GM23338 (cell line): ENCODE data around the gene LMAN2L. TPM values are rescaled to one million over a fixed set of nuclear protein-coding genes. Genes with fewer than 3 reads are reported as not detected.

Experiments used
- ATAC-seq: fragments of 200-7000 bp; cut with Tn5 transposase; 3 replicates; pipeline ENCODE4 v1.9.1; 2020
- DNase-seq: peaks from one replicate; pipeline ENCODE4 v3.0.0-alpha.2; 2015; ENCODE audit warnings: low spot score
- H2AFZ ChIP-seq: fragments of 200-600 bp; sonication (generic); 2 replicates; pipeline ENCODE4 v1.8.0; 2016; ENCODE audit warnings: antibody characterized with exemption, mild to moderate bottlenecking, moderate library complexity
- H3F3A ChIP-seq: fragments of 200-600 bp; sonication (generic); replicated peaks from 2 replicates; pipeline ENCODE4 v1.8.0; 2017; ENCODE audit warnings: antibody characterized with exemption, mixed run types, low read depth
- H3K27ac ChIP-seq: fragments of 200-600 bp; sonication (generic); 2 replicates; pipeline ENCODE4 v1.6.1; 2016; ENCODE audit warnings: low read depth
- H3K27me3 ChIP-seq: fragments of 200-600 bp; sonication (generic); 2 replicates; pipeline ENCODE4 v1.8.0; 2016; ENCODE audit warnings: mild to moderate bottlenecking, mixed run types, moderate library complexity; ENCODE audit not compliant: insufficient read depth
- H3K36me3 ChIP-seq: fragments of 200-600 bp; sonication (generic); 2 replicates; pipeline ENCODE4 v1.8.0; 2016; ENCODE audit warnings: mild to moderate bottlenecking; ENCODE audit not compliant: insufficient read depth
- H3K4me1 ChIP-seq: fragments of 200-600 bp; sonication (generic); 2 replicates; pipeline ENCODE4 v1.8.0; 2016; ENCODE audit warnings: mild to moderate bottlenecking, moderate library complexity; ENCODE audit not compliant: insufficient read depth
- H3K4me2 ChIP-seq: fragments of 200-600 bp; sonication (generic); 2 replicates; pipeline ENCODE4 v1.7.1; 2017; ENCODE audit warnings: mixed run types
- H3K4me3 ChIP-seq: fragments of 200-600 bp; sonication (generic); 2 replicates; pipeline ENCODE4 v1.6.1; 2016; ENCODE audit warnings: mixed run types
- H3K79me2 ChIP-seq: fragments of 200-600 bp; sonication (generic); replicated peaks from 2 replicates; pipeline ENCODE4 v1.8.0; 2017; ENCODE audit warnings: mild to moderate bottlenecking; ENCODE audit not compliant: insufficient read depth
- H3K9me2 ChIP-seq: fragments of 200-600 bp; sonication (generic); 2 replicates; pipeline ENCODE4 v1.8.0; 2017; ENCODE audit not compliant: insufficient read depth
- H4K20me1 ChIP-seq: fragments of 200-600 bp; sonication (generic); replicated peaks from 2 replicates; pipeline ENCODE4 v1.8.0; 2017; ENCODE audit warnings: mild to moderate bottlenecking; ENCODE audit not compliant: insufficient read depth
- H3K27ac Mint-ChIP-seq: 2 replicates; pipeline ENCODE4 v1.8.0; 2020; ENCODE audit warnings: inconsistent platforms, mild to moderate bottlenecking, moderate library complexity, mixed read lengths
- H3K27me3 Mint-ChIP-seq: 3 replicates; pipeline ENCODE4 v1.8.0; 2022; ENCODE audit warnings: low read depth, mild to moderate bottlenecking, moderate library complexity, mixed read lengths, inconsistent platforms; ENCODE audit not compliant: insufficient read depth, poor library complexity
- H3K36me3 Mint-ChIP-seq: 3 replicates; pipeline ENCODE4 v1.8.0; 2021; ENCODE audit warnings: low read depth, mild to moderate bottlenecking, inconsistent platforms, moderate library complexity, mixed read lengths
- H3K4me1 Mint-ChIP-seq: 3 replicates; pipeline ENCODE4 v1.8.0; 2020; ENCODE audit warnings: mild to moderate bottlenecking, inconsistent platforms, mixed read lengths
- H3K4me3 Mint-ChIP-seq: 3 replicates; pipeline ENCODE4 v1.8.0; 2021; ENCODE audit warnings: moderate library complexity, mild to moderate bottlenecking, inconsistent platforms, mixed read lengths
- H3K9me3 Mint-ChIP-seq: 3 replicates; pipeline ENCODE4 v1.8.0; 2020; ENCODE audit warnings: moderate library complexity, mild to moderate bottlenecking, inconsistent platforms, mixed read lengths
- CTCF ChIP-seq, 2 experiments: fragments of 200-600 bp in 1 of 2; sonication (generic) in 1 of 2; conservative IDR thresholded peaks; 2 replicates each; pipeline versions ENCODE4 v1.5.1 to v1.6.1; 2016 to 2017; ENCODE audit warnings: antibody characterized with exemption in 2 of 2, low read depth in 2 of 2, mild to moderate bottlenecking in 2 of 2, moderate library complexity in 1 of 2
- ETS1 ChIP-seq: IDR thresholded peaks from 2 replicates; pipeline ENCODE4 v1.6.1; 2016; ENCODE audit warnings: antibody characterized with exemption
- EZH2 ChIP-seq: fragments of 200-600 bp; sonication (generic); IDR thresholded peaks from one replicate; pipeline ENCODE4 v1.8.0; 2017; ENCODE audit warnings: antibody characterized with exemption, mild to moderate bottlenecking, low read depth; ENCODE audit not compliant: unreplicated experiment
- EZH2phosphoT487 ChIP-seq: fragments of 200-600 bp; sonication (generic); IDR thresholded peaks from one replicate; pipeline ENCODE4 v1.8.1; 2018; ENCODE audit warnings: antibody characterized with exemption; ENCODE audit not compliant: unreplicated experiment
- JUNB ChIP-seq: IDR thresholded peaks from one replicate; pipeline ENCODE4 v1.6.1; 2016; ENCODE audit warnings: antibody characterized with exemption; ENCODE audit not compliant: unreplicated experiment
- NANOG ChIP-seq: IDR thresholded peaks from 2 replicates; pipeline ENCODE4 v1.6.1; 2016; ENCODE audit warnings: antibody characterized with exemption, borderline replicate concordance
- REST ChIP-seq: IDR thresholded peaks from one replicate; pipeline ENCODE4 v1.6.1; 2018; ENCODE audit warnings: antibody characterized with exemption; ENCODE audit not compliant: unreplicated experiment
- STAT1 ChIP-seq: IDR thresholded peaks from one replicate; pipeline ENCODE4 v1.6.1; 2016; ENCODE audit warnings: antibody characterized with exemption; ENCODE audit not compliant: unreplicated experiment
- ZNF114 ChIP-seq: fragments of 250-450 bp; sonication (Bioruptor Pico); IDR thresholded peaks from 2 replicates; pipeline ENCODE4 v1.5.0; 2020; ENCODE audit warnings: mild to moderate bottlenecking, moderate library complexity
- ZNF331 ChIP-seq: fragments of 250-450 bp; sonication (Bioruptor Pico); IDR thresholded peaks from 2 replicates; pipeline ENCODE4 v1.5.0; 2020; ENCODE audit warnings: low read depth, mild to moderate bottlenecking, moderate library complexity
- polyA plus RNA-seq: library from polyadenylated mRNA; unstranded; fragments of >200 nt; fragmentation: Nextera tagmentation; extraction: Ambion mirVana; gene quantifications from 2 replicates; pipeline ENCODE4 v1.2.1, GENCODE V29; 2016
- total RNA-seq: library from RNA; depleted of rRNA; stranded (reverse); fragments of >200 nt; shearing (Covaris generic); gene quantifications from 2 replicates; pipeline ENCODE4 v1.2.3, GENCODE V29; 2014

Gene LMAN2L
- total and polyA plus RNA-seq, 2 experiments from 2014 or later: 11.8 to 15.8 TPM

- TF ChIP-seq ETS1 (no peak), ZNF331 (CRISPR knock-in tag) (no peak), CTCF (conservative IDR thresholded peaks at IDR 0.05; ENCODE audit: low read depth in 2 of 2) (no peak), NANOG (no peak), JUNB (no peak), REST (no peak)
Measured at GRCh38 chr2:96773922-96774321, 34.1 kb upstream of the LMAN2L start (continued).

GRCh38 chr2:96772903-96773671, 33.2 kb upstream of the LMAN2L start:
- no peak for ATAC-seq
- Histone ChIP-seq H3K9me2 (no peaks in the 10 kb centered on the region), H3K4me3 (no peak overlapping the region), H3F3A (no peaks in the 10 kb centered on the region), H3K4me1 (no peaks in the 10 kb centered on the region), H3K4me2 (no peak overlapping the region), H4K20me1 (no peaks in the 10 kb centered on the region; the same call in 1 of the 2 replicates), H3K27ac (no peak overlapping the region), H2AFZ (no peak overlapping the region), H3K36me3 (no peaks in the 10 kb centered on the region), H3K79me2 (peaks cover 13% of the 10 kb centered on the region; the same call in 1 of the 2 replicates), H3K27me3 (no peaks in the 10 kb centered on the region)
- Mint-ChIP-seq H3K36me3 (no peaks in the 10 kb centered on the region), H3K27ac (peak overlapping the region; percentile 17; the same call in 1 of the 2 replicates), H3K9me3 (0 out of 3 replicates have a peak, but pooled peaks cover 4% of the 10 kb centered on the region), H3K27me3 (peaks cover 6% of the 10 kb centered on the region), H3K4me3 (no peak overlapping the region), H3K4me1 (peaks cover 16% of the 10 kb centered on the region)
- no peak for TF ChIP-seq JUNB
- no peak for TF ChIP-seq EZH2
- TF ChIP-seq ZNF114 (CRISPR knock-in tag): no peak
- no peak for TF ChIP-seq CTCF (conservative IDR thresholded peaks at IDR 0.05; ENCODE audit: low read depth in 2 of 2)
- no peak for TF ChIP-seq STAT1
- TF ChIP-seq EZH2phosphoT487: no peak
- no peak for DNase-seq
